Mucosa of gallbladder (tissue), 1 donor: ENCODE results near the gene HDC. TPM values are rescaled to one million over a fixed set of nuclear protein-coding genes. Genes with fewer than 3 reads are reported as not detected.

Source experiments
- DNase-seq: peaks from one replicate; pipeline ENCODE4 v3.0.0-alpha.2; 2020; ENCODE audit warnings: low spot score
- total RNA-seq: library from RNA; stranded (reverse); gene quantifications from one replicate; pipeline ENCODE4 v1.2.1, GENCODE V29; 2021
- donor health status: DM: no; HTN: no; CAD: no.

HDC gene
- total RNA-seq, 1 donor from 2014 or later, result 11.7 TPM

GRCh38 chr15:50252556-50252955, 13.0 kb downstream of the HDC start:
- no peak for DNase-seq

GRCh38 chr15:50251638-50252182, 13.8 kb downstream of the HDC start:
- DNase-seq, result no peak

GRCh38 chr15:50250760-50251394, 14.6 kb downstream of the HDC start:
- no peak for DNase-seq

GRCh38 chr15:50249704-50250103, 15.8 kb downstream of the HDC start:
- DNase-seq, result no peak

GRCh38 chr15:50248994-50249582, 16.4 kb downstream of the HDC start:
- DNase-seq, result no peak

GRCh38 chr15:50247819-50248655, 17.5 kb downstream of the HDC start:
- DNase-seq, result no peak

- DNase-seq, result no peak
These were observed 18.9 kb downstream of the HDC start for GRCh38 chr15:50246631-50247030.

- no peak for DNase-seq
These were observed 20.4 kb downstream of the HDC start for GRCh38 chr15:50244959-50245624.

GRCh38 chr15:50244153-50244552, 21.4 kb downstream of the HDC start:
- no peak for DNase-seq

- DNase-seq, result no peak
These were observed 23.7 kb downstream of the HDC start for GRCh38 chr15:50241684-50242450.

- no peak for DNase-seq
These were observed 27.3 kb downstream of the HDC start for GRCh38 chr15:50238255-50238654.

GRCh38 chr15:50236433-50236832, 29.1 kb downstream of the HDC start:
- no peak for DNase-seq

- DNase-seq, result no peak
These were observed 29.7 kb downstream of the HDC start for GRCh38 chr15:50235794-50236193.

GRCh38 chr15:50234764-50235163, 30.8 kb downstream of the HDC start:
- no peak for DNase-seq

GRCh38 chr15:50233192-50233736, 32.3 kb downstream of the HDC start:
- DNase-seq, result no peak

- no peak for DNase-seq
These were observed 32.7 kb downstream of the HDC start for GRCh38 chr15:50232791-50233190.

GRCh38 chr15:50231761-50232160, 33.8 kb downstream of the HDC start:
- DNase-seq, result no peak

- DNase-seq, result no peak
These were observed 36.2 kb downstream of the HDC start for GRCh38 chr15:50229336-50229735.

GRCh38 chr15:50228866-50229265, 36.7 kb downstream of the HDC start:
- DNase-seq, result no peak

GRCh38 chr15:50227076-50227475, 38.5 kb downstream of the HDC start:
- no peak for DNase-seq

GRCh38 chr15:50225938-50226337, 39.6 kb downstream of the HDC start:
- DNase-seq, result no peak
